ENCODE results near the gene ANKRD13D.
"Not testable (repeated sequence)": the region's sequence is repeated elsewhere in the genome, so short reads cannot be mapped to it uniquely, and the experiment has no call there.

Gene ANKRD13D

DNA sequence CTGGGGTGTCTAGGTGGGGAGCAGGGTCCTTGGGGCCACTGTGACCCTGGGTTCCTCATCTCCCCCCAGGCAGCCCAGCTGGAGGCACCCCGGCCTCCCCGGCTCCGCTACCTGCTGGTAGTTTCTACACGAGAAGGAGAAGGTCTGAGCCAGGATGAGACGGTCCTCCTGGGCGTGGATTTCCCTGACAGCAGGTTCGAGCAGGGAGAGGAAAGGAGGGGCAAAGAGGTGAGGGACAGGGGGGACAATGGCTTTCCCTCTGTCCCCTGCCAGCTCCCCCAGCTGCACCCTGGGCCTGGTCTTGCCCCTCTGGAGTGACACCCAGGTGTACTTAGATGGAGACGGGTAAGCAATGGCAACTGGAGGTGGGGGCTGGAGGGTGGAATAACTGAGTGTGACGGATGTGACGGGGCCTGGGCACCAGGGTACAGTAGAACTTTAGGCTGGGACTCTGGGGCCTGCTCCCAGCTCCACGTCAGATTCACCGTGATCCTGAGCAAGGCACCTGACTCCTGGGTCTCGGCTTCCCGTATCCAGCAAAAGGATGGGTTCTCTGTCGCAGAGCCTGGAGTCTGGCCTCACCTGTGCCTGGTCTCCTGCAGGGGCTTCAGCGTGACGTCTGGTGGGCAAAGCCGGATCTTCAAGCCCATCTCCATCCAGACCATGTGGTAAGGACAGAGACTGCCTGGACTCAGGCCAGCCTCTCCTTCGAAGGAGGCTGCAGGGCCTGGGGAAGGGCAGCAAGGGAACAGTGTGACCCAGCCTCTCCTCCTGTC is 17.9 kb downstream of the ANKRD13D start:
- no peak for DNase-seq

- no peak for DNase-seq
These were observed 18.5 kb downstream of the ANKRD13D start for GRCh38 chr11:67307545-67308001.

GRCh38 chr11:67308031-67308866 is 19.1 kb downstream of the ANKRD13D start:
- DNase-seq: no peak

DNA sequence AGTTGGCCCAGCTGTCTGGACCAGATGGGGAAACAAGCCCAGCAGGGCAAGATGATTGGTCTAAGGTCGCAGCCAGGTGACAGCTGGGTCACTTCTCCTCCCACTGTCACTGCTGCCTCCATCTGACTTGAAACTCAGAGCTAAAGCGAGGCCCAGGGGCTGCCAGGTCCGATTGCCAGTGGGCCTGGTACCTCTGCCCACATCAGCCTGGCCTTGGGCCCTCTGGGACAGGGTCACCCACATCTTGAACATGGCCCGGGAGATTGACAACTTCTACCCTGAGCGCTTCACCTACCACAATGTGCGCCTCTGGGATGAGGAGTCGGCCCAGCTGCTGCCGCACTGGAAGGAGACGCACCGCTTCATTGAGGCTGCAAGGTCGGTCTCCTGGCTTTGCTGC is 20.1 kb downstream of the ANKRD13D start:
- DNase-seq: no peak

GRCh38 chr11:67309661-67310061 is 20.6 kb downstream of the ANKRD13D start:
- DNase-seq: no peak

DNA sequence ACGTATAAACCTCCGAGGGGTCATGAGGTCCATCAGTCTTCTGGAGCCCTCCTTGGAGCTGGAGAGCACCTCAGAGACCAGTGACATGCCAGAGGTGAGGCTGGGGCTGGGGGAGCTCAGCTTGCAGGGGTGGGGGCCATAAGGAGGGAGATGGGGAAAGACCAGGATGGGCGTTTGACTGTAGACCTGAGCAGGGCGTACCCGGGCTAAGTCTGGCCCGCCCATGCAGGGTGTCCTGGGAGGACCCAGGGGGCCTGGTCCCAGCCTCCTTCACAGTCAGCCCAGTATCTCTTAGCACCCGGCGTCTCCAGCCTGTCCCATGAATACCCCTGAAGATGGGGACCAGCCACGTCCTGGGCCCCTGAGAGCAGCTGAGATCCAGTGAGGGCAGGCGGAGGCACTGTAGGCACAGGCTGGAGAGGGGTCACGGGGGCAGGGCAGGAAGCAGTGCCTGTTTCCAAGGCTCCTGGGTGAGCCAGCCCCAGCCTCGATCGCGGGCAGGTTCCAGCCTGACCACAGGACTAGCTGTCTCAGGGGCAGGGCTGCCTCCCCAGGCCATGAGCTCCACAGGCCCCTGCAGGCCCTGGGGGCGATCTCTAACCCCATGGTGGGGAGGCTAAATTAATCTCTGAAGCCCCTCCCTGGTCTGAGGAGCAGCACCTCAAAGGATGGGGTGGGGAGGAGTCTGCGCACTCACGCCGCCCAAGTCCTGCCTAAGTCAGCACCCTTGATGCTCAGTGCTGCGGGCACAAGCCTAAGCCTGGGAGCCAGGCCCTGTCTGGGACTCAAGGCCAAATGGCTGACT is 21.3 kb downstream of the ANKRD13D start:
- DNase-seq: no peak

DNA sequence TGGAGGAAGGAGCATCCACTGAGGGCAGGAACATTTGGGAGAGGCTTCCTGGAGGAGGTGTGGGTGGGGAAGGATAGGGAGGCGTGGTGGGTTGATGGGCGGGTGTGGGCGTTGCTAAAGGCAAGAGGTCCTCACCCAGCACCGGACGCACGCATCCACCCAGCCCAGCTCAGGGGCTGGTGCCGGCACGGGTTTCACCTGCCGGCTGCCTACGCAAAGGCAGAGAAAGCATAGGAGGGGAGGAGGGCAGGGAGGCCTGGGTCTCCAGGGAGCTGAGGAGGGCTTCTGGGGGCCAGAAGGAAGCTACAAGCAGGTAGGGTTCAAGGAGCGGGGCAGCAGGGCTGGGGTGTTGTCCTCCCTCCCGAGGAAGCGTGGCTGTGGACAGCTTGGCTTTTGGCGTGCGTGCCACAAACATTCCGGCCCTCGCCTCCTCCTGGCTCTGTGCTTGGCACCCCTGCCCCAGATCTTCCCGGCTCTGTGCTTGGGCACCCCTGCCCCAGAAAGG is 22.0 kb downstream of the ANKRD13D start:
- no peak for DNase-seq

- no peak for DNase-seq
These were observed 22.5 kb downstream of the ANKRD13D start for GRCh38 chr11:67311556-67312082.

DNA sequence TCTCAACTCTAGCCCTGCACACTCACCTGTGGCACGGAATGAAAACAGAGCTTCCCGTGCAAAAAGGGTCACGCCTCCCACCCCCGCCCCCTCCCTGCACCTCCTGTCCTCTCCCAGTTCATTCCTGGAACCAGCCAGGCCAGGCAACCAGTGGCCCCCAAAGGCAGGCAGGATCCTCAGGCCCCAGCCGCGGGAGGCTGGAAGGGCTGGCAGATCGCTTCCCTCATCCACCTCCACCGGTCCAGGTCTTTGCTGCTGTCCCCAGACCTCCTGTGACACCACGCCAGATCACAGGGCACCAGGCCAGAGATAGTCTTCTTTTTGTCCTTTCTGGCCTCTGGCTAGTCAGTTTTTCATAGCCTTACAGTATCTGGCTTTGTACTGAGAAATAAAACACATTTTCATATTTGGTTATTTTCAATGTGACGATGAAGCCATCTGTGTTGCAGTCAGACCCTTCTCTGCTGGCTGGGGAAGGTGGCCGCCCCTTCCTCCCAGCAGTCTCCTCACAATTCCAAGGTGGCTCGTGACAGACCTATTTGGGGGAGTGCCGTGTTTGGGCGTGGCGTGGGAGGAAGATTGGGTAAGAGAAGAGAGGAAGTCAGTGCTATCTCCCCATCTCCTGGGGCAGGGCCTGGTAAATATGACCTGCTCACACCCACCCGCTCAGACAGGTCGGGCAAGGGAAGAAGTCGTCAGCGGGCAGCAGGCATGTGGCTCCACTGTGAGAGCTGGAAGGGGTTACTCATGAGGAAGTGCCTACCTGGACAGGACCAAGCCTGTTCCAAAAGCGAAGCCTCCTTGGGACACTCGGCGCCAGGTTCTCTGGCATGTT is 23.3 kb downstream of the ANKRD13D start:
- no peak for DNase-seq

GRCh38 chr11:67313125-67313890 is 24.2 kb downstream of the ANKRD13D start:
- no peak for DNase-seq

DNA sequence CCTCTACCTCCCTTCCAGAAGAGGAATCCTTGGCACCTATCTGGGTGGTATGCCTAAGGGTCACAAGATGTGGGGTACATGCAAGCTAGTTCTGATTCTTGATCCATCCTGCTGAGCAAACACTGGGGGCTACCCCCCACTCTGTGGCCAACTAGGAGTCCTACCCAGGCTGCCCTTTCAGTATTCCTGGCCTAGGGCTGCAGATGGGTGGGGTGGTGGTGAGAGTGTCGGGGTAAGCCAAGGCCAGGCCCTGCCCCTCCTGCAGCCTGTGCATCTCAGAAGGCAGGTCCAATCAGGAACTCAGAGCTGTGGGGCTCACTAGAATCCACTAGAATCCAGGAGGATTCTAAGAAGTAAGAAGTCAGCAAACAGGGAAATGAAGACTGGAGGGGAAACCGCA is 25.1 kb downstream of the ANKRD13D start:
- DNase-seq: no peak

DNA sequence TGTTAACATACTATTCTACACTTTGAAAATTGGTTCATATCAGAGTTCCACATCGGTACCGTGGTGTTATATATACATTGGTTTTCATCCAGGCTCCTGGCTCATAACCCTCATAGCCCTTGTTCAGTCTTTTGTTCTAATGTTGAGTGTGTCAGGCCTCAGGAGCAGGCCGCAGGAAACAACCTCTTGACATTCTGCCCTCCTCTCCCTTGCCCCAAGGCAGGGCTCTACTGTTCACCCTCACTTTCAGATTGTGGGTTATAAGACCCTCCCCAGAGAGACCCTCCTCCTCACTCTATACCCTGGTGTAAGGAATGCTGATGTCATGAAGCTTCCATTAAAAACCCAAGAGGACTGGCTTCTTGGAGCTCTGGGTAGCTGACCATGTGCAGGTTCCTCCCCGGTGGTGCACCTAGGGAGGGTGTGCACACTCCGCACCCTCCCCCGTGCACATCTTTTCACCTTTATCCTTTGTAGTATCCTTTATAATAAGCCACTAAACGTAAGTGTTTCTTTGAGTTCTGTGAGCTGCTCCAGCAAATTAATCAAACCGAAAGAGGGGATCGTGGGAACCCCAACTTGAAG is 26.3 kb downstream of the ANKRD13D start:
- DNase-seq: no peak

DNA sequence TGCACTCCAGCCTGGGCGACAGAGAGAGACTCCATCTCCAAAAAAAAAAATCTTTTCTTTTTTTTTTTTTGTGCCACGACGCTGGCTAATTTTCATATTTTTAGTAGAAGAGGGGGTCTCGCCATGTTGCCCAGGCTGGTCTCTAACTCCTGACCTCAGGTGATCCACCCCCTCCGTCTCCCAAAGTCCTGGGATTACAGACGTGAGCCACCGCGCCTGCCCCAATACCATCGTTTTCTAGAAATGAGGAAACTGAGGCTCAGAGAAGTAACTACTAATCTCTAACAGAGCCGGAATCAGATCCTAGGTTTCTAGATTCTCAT is 27.7 kb downstream of the ANKRD13D start:
- DNase-seq: no peak

DNA sequence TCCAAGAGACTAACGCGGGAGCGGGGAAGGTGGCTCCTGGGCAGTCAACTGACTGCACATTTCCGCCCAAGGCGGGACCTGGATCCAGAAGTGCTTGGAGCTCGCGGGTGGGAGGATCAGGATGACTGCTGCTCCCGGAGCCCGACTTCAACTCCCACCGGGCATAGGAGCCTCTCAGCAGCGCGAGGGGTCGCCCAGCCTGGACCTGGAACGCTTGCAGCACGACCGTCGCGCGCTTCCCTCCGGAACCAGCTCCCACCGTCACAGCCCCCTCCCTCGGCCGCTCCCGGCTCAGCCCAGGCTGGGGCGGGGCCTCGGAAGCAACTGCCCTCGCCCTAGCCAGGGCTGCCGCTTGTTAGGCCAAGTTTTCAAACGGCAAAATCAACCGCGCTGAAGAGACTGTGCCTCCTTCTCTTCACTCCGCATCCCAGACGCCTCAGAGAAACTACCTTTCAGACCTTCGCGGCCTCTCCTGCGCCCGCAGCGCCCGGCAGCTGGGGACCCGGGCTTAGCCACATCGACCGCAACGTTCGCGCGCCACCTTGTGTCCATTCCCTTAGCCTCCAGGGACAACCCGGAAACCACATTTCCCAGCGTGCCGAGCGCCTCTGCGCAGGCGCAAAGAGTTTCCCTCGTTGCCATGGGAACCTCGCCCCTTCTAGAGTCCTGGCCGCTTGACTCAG is 28.2 kb downstream of the ANKRD13D start:
- peak; percentile 98 for DNase-seq

- DNase-seq: no peak
These were observed 28.9 kb downstream of the ANKRD13D start for GRCh38 chr11:67317888-67318555.

- DNase-seq: not testable (repeated sequence)
These were observed 29.8 kb downstream of the ANKRD13D start for GRCh38 chr11:67318876-67319275.

GRCh38 chr11:67320011-67320410 is 30.9 kb downstream of the ANKRD13D start:
- DNase-seq: no peak

DNA sequence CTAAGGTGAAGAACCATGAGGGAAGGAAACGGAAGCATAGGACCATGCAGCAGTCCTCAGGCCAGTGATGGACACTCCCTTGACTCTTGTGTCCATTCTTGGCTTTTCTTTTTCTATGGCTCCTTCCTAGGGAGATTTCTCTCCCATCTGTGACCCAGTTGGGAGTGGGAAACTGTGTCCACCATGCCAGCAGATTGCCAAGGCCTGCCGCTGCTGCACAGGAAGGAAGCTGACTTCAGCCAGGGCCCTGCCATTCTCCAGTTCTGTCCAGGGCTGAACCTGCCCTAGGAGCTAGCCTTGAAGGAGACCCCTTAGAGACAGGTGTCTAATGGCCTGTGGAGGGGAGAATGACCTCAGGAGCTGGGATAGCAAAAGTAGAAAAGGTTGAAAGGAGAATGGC is 31.6 kb downstream of the ANKRD13D start:
- no peak for DNase-seq

GRCh38 chr11:67321313-67321871 is 32.3 kb downstream of the ANKRD13D start:
- no peak for DNase-seq

Measured in NCI-H2107 (cell line).